Left ventricle myocardium inferior (tissue), 1 donor: ENCODE results near the gene P2RX6. TPM values are rescaled to one million over a fixed set of nuclear protein-coding genes. Genes with fewer than 3 reads are reported as not detected.

Experiments used
- DNase-seq: peaks from one replicate; pipeline ENCODE4 v3.0.0-alpha.2; 2020
- H3K27ac ChIP-seq: fragments of 200-600 bp; replicated peaks from 2 replicates; pipeline ENCODE4 v1.8.0; 2021
- H3K27me3 ChIP-seq: fragments of 200-600 bp; 2 replicates; pipeline ENCODE4 v1.8.0; 2021; ENCODE audit warnings: low read depth
- H3K36me3 ChIP-seq: fragments of 200-600 bp; 2 replicates; pipeline ENCODE4 v1.8.0; 2021
- H3K4me1 ChIP-seq: fragments of 200-600 bp; 2 replicates; pipeline ENCODE4 v1.8.0; 2021
- H3K4me3 ChIP-seq: fragments of 200-600 bp; 2 replicates; pipeline ENCODE4 v1.8.0; 2021; ENCODE audit warnings: mild to moderate bottlenecking, moderate library complexity
- H3K9me3 ChIP-seq: fragments of 200-600 bp; replicated peaks from 2 replicates; pipeline ENCODE4 v1.8.0; 2021
- intact Hi-C: fragments of 100-400 bp; cut with micrococcal nuclease; formaldehyde crosslinking; loops from one replicate; pipeline ENCODE4 v1.11.0; 2022
- total RNA-seq: library from RNA; stranded (reverse); fragmentation: NEBNext Ultra II Directional; extraction: Animal tissue kit (Norgen Biotek cat#: 25700); gene quantifications from one replicate; pipeline ENCODE4 v1.2.1, GENCODE V29; 2021
- TF ChIP-seq, protein P1 (sequence below): fragments of 200-600 bp; IDR thresholded peaks from 2 replicates; pipeline ENCODE4 v1.8.0; 2021; ENCODE audit warnings: antibody characterized with exemption, mild to moderate bottlenecking, borderline replicate concordance
- donor health status: DM: no; HTN: yes; CAD: no; lungs with severe emphysema.

The P2RX6 gene
- total RNA-seq, 1 donor from 2014 or later = 3.5 TPM

DNA sequence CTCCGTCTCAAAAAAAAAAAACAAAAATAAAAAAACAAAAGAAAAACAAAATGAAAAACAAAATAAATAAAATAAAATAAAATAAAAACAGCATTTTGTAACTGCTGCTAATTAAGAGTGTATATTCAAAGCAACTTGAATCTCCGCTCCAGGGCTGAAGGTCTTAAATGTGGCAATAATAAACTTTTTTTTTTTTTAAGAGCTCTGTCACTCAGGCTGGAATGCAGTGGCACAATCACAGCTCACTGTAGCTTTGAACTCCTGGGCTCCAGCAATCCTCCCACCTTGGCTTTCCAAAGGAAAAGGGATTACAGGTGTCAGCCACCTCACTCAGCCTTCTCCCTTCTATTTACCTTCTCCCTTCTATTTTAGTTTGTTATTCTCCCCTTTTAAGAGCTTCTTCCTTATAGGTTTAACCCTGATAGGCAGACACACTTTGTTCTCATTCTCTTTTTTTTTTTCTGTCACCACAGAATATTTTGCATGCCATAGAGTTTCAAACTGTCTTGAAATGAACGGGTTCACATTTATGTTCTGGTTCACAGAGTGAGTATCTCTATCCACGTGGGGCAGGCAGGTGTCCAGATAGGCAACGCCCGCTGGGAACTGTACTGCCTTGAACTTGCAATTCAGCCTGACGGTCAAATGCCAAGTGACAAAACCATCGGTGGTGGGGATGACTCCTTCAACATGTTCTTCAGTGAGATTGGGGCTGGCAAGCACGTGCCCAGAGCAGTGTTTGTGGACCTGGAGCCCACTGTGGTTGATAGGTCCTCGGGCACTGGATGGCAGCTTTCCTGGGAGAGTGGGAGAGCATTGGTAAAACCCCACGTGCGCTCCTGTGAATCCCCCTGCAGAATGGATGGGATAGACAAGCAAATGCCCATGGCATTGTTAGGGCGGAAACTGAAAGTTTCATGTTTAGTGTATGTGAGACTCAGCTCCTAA, 50.2 kb downstream of the P2RX6 start:
- intact Hi-C loops = no loop called here
- peaks cover 5% of the 10 kb centered on the region for H3K4me1 ChIP-seq
- no peak overlapping the region for H3K4me3 ChIP-seq
- H3K27me3 ChIP-seq = no peaks in the 10 kb centered on the region
- H3K36me3 ChIP-seq = no peaks in the 10 kb centered on the region
- DNase-seq = no peak
- no peaks in the 10 kb centered on the region for H3K9me3 ChIP-seq
- H3K27ac ChIP-seq = no peak overlapping the region
- TF ChIP-seq, protein P1, sequence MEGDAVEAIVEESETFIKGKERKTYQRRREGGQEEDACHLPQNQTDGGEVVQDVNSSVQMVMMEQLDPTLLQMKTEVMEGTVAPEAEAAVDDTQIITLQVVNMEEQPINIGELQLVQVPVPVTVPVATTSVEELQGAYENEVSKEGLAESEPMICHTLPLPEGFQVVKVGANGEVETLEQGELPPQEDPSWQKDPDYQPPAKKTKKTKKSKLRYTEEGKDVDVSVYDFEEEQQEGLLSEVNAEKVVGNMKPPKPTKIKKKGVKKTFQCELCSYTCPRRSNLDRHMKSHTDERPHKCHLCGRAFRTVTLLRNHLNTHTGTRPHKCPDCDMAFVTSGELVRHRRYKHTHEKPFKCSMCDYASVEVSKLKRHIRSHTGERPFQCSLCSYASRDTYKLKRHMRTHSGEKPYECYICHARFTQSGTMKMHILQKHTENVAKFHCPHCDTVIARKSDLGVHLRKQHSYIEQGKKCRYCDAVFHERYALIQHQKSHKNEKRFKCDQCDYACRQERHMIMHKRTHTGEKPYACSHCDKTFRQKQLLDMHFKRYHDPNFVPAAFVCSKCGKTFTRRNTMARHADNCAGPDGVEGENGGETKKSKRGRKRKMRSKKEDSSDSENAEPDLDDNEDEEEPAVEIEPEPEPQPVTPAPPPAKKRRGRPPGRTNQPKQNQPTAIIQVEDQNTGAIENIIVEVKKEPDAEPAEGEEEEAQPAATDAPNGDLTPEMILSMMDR = no peak

DNA sequence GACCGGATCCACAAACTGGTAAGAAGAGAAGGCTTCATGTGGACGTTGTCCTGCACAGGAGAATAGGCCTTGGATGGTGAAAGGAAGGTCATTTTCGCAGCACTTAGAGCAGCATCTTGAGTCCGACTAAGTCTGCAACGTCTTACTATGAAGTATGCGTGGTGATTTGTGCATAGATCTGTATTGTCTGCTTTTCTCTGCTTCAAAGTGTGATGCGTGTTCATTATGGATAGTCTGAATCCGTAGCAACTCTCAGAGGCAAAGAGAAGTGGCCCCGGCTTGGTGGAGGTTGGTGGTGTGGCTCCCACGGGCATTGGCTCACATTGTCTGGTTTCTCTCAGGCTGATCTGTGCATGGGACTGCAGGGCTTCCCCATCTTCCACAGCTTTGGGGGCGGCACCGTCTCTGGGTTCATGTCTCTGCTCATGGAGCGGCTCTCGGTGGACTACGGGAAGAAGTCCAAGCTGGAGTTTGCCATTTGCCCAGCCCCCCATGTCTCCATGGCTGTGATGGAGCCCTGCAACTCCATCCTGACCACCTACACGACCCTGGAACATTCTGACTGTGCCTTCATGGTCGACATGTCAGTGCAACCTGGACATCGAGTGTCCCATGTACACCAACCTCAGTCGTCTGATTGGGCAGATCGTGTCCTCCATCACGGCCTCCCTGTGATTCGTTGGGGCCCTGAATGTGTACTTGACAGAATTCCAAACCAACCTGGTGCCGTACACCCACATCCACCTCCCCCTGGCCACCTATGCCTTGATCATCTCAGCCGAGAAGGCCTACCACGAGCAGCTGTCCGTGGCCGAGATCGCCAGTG, 52.3 kb downstream of the P2RX6 start:
- H3K4me3 ChIP-seq = no peak overlapping the region
- intact Hi-C loops = no loop called here
- TF ChIP-seq, protein P1 = no peak

GRCh38 chr22:21067901-21068680, 53.1 kb downstream of the P2RX6 start:
- peaks cover 5% of the 10 kb centered on the region for H3K4me1 ChIP-seq
- no peak overlapping the region for H3K4me3 ChIP-seq
- TF ChIP-seq, protein P1 = no peak
- H3K27me3 ChIP-seq = no peaks in the 10 kb centered on the region
- no peaks in the 10 kb centered on the region for H3K9me3 ChIP-seq
- intact Hi-C loops = no loop called here
- H3K27ac ChIP-seq = no peak overlapping the region
- DNase-seq = no peak
- H3K36me3 ChIP-seq = no peaks in the 10 kb centered on the region

More for the DNA sequence above, 52.3 kb downstream of the P2RX6 start:
- DNase-seq = no peak
- Histone ChIP-seq H3K36me3 (no peaks in the 10 kb centered on the region), H3K27me3 (no peaks in the 10 kb centered on the region), H3K4me1 (peaks cover 5% of the 10 kb centered on the region), H3K9me3 (no peaks in the 10 kb centered on the region), H3K27ac (no peak overlapping the region)

DNA sequence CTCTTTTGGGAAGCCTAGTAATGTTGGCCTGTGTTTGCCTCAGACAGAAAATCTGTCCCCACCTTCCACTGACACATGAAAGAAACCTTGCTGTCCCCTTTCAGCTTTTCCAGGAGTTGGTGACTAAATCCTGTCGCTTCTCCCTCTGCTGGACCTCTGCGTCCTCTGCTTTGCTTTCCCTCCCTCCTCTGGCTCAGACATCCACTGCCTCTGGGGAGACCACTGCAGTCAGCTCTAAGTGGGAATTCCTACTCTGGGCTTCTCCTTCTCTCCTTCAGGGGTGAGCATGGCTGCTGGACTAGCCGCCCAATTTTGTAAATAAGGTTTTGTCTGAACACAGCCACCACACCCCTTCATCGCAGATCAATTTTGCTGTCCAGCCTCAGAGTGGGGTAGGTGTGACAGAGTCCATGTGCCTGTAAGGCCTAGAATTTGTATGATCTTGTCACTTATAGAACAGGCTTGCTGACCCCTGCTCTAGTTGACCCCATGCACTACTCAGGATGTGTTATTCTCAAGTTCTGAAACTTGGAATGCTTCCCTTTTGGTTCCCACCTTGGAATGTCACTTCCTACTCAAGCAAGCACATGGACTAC, 53.8 kb downstream of the P2RX6 start:
- Histone ChIP-seq H3K27ac (no peak overlapping the region), H3K4me3 (no peak overlapping the region), H3K36me3 (no peaks in the 10 kb centered on the region), H3K9me3 (no peaks in the 10 kb centered on the region), H3K27me3 (no peaks in the 10 kb centered on the region), H3K4me1 (peaks cover 5% of the 10 kb centered on the region)
- DNase-seq = no peak
- TF ChIP-seq, protein P1 = no peak
- intact Hi-C loops = no loop called here

DNA sequence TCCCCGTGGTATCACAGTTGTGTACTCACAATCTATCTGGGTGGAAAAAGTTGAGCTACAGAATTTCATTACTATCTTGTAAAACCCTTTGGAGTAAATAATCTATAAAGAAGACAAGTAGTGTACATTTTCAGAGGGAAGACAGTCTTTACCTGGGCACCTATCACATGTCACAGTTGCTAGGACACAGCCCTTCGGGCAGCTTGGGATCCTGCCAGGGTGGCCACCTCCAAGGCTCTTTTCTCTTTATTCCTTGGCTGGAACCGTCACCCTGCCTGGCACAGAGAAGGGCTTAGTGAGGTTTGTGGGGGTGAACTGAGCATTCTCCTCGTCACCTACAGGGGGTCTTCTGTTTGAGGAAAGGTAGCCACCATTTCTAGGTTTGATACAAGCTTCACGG, 54.4 kb downstream of the P2RX6 start:
- TF ChIP-seq, protein P1 = no peak
- Histone ChIP-seq H3K36me3 (no peaks in the 10 kb centered on the region), H3K9me3 (no peaks in the 10 kb centered on the region), H3K4me1 (peaks cover 5% of the 10 kb centered on the region), H3K4me3 (no peak overlapping the region), H3K27me3 (no peaks in the 10 kb centered on the region), H3K27ac (no peak overlapping the region)
- DNase-seq = no peak
- intact Hi-C loops = no loop called here
